OCI-LY7 (cell line): ENCODE results near the gene PPM1H. TPM values are rescaled to one million over a fixed set of nuclear protein-coding genes. Genes with fewer than 3 reads are reported as not detected.

Source experiments
- BruUV-seq: library from RNA; stranded (reverse); fragments of 400-500 nt; replicated peaks from 2 replicates; lab custom pipeline; 2021; lab: Mats Ljungman, UMichigan
- CTCF ChIA-PET: fragments of 300-600 bp; sonication (Branson Sonifier 250); formaldehyde crosslinking; loops from one replicate; lab custom pipeline; 2022; ENCODE audit warnings: antibody characterized with exemption; ENCODE audit not compliant: unreplicated experiment; lab: Charles Lee
- POLR2A ChIA-PET: fragments of 300-600 bp; sonication (Branson Sonifier 250); formaldehyde crosslinking; loops from one replicate; lab custom pipeline; 2022; ENCODE audit warnings: antibody characterized with exemption; lab: Charles Lee
- DNase-seq: peaks from one replicate; pipeline ENCODE4 v3.0.0-alpha.2; 2015; ENCODE audit warnings: low spot score
- H2AFZ ChIP-seq: fragments of 200-600 bp; sonication (generic), shearing (Covaris generic); 2 replicates; pipeline ENCODE4 v1.6.1; 2014; ENCODE audit warnings: mild to moderate bottlenecking, antibody characterized with exemption, low read length, moderate library complexity
- H3K27ac ChIP-seq: fragments of 200-600 bp; sonication (generic); 2 replicates; pipeline ENCODE4 v1.5.1; 2014; ENCODE audit warnings: mixed run types, low read depth, mild to moderate bottlenecking, moderate library complexity, low read length, inconsistent platforms; ENCODE audit not compliant: poor library complexity, severe bottlenecking
- H3K36me3 ChIP-seq: fragments of 200-600 bp; sonication (generic); 2 replicates; pipeline ENCODE4 v1.6.1; 2014; ENCODE audit warnings: mild to moderate bottlenecking, antibody characterized with exemption, low read length, moderate library complexity, mixed read lengths; ENCODE audit not compliant: insufficient read depth
- H3K4me1 ChIP-seq: fragments of 200-600 bp; sonication (generic); 2 replicates; pipeline ENCODE4 v1.5.1; 2014; ENCODE audit warnings: mild to moderate bottlenecking, low read length; ENCODE audit not compliant: insufficient read depth, poor library complexity, severe bottlenecking
- H3K4me2 ChIP-seq: fragments of 200-600 bp; sonication (generic); 2 replicates; pipeline ENCODE4 v1.6.1; 2014; ENCODE audit warnings: mild to moderate bottlenecking, low read length
- H3K4me3 ChIP-seq: fragments of 200-600 bp; sonication (generic); 2 replicates; pipeline ENCODE4 v1.5.1; 2014; ENCODE audit warnings: mild to moderate bottlenecking, low read depth, low read length; ENCODE audit not compliant: poor library complexity, severe bottlenecking
- H3K79me2 ChIP-seq: fragments of 200-600 bp; sonication (generic); 2 replicates; pipeline ENCODE4 v1.6.1; 2016; ENCODE audit warnings: low read depth, mild to moderate bottlenecking, low read length, moderate library complexity, mixed read lengths; ENCODE audit not compliant: insufficient read depth
- H3K9me2 ChIP-seq: fragments of 200-600 bp; sonication (generic); 2 replicates; pipeline ENCODE4 v1.6.1; 2016; ENCODE audit warnings: mild to moderate bottlenecking, low read length, mixed read lengths; ENCODE audit not compliant: insufficient read depth
- H3K9me3 ChIP-seq: fragments of 200-600 bp; sonication (generic); 2 replicates; pipeline ENCODE4 v1.6.1; 2014; ENCODE audit warnings: mild to moderate bottlenecking, mixed run types, low read length, mixed read lengths
- H4K20me1 ChIP-seq: fragments of 200-600 bp; sonication (generic); 2 replicates; pipeline ENCODE4 v1.6.1; 2014; ENCODE audit warnings: mild to moderate bottlenecking, antibody characterized with exemption, low read length, moderate library complexity, mixed read lengths; ENCODE audit not compliant: insufficient read depth
- CTCF ChIP-seq: fragments of 200-600 bp; sonication (generic); conservative IDR thresholded peaks from 2 replicates; pipeline ENCODE4 v1.5.1; 2014; ENCODE audit warnings: mild to moderate bottlenecking, antibody characterized with exemption, low read length, moderate library complexity, mixed read lengths
- EZH2phosphoT487 ChIP-seq: fragments of 200-600 bp; sonication (generic); IDR thresholded peaks from 2 replicates; pipeline ENCODE4 v1.6.1; 2018; ENCODE audit warnings: low read depth, borderline replicate concordance, mild to moderate bottlenecking, mixed run types, antibody characterized with exemption, low read length, moderate library complexity, mixed read lengths
- intact Hi-C: fragments of 100-400 bp; cut with micrococcal nuclease; formaldehyde crosslinking; loops from one replicate; pipeline ENCODE4 v1.10.0; 2022; ENCODE audit not compliant: unreplicated experiment
- total RNA-seq, 2 experiments: library from RNA; depleted of rRNA in 1 of 2; stranded (reverse); fragments of >200 nt in 1 of 2; shearing (Covaris generic) in 1 of 2; gene quantifications; 2 replicates each; pipeline ENCODE4 v1.2.3, GENCODE V29; 2014 to 2022

PPM1H gene
- total RNA-seq, 2 experiments from 2014 or later, result 2.0 to 3.4 TPM

GRCh38 chr12:62701492-62701891 lies 233.5 kb downstream of the PPM1H start:
- Histone ChIP-seq H3K9me3 (no peaks in the 10 kb centered on the region), H3K27ac (no peak overlapping the region), H3K9me2 (no peaks in the 10 kb centered on the region), H3K79me2 (no peaks in the 10 kb centered on the region), H3K36me3 (no peaks in the 10 kb centered on the region), H2AFZ (no peak overlapping the region), H3K4me3 (no peak overlapping the region), H4K20me1 (no peaks in the 10 kb centered on the region), H3K4me1 (no peaks in the 10 kb centered on the region), H3K4me2 (no peak overlapping the region)
- no TSS peak for BruUV-seq
- CTCF ChIA-PET, result no interaction called here
- DNase-seq, result no peak
- TF ChIP-seq EZH2phosphoT487, result no peak
- no peak for TF ChIP-seq CTCF
- intact Hi-C loops, result no loop called here
- POLR2A ChIA-PET, result no interaction called here

GRCh38 chr12:62700091-62700880 lies 234.7 kb downstream of the PPM1H start:
- CTCF ChIA-PET, result no interaction called here
- no peak for DNase-seq
- TF ChIP-seq CTCF (no peak), EZH2phosphoT487 (no peak)

GRCh38 chr12:62698701-62699101 lies 236.2 kb downstream of the PPM1H start:
- no peak overlapping the region for H3K4me3 ChIP-seq
- no peak overlapping the region for H3K27ac ChIP-seq
- H3K9me3 ChIP-seq, result no peaks in the 10 kb centered on the region
- POLR2A ChIA-PET, result interaction anchor here (0.6 kb wide), 1 partner anchor 10 kb away, joined by 3 read pairs; no protein-coding TSS in a partner anchor
- no peaks in the 10 kb centered on the region for H3K9me2 ChIP-seq
- DNase-seq, result no peak
- H3K79me2 ChIP-seq, result no peaks in the 10 kb centered on the region
- no peaks in the 10 kb centered on the region for H3K36me3 ChIP-seq
- intact Hi-C loops, result no loop called here
- H2AFZ ChIP-seq, result no peak overlapping the region
- TF ChIP-seq EZH2phosphoT487 (no peak), CTCF (no peak)
- no peaks in the 10 kb centered on the region for H3K4me1 ChIP-seq
- H4K20me1 ChIP-seq, result no peaks in the 10 kb centered on the region
- no peak overlapping the region for H3K4me2 ChIP-seq
- CTCF ChIA-PET, result no interaction called here
- no TSS peak for BruUV-seq

More at GRCh38 chr12:62700091-62700880, 234.7 kb downstream of the PPM1H start:
- no peaks in the 10 kb centered on the region for H3K9me3 ChIP-seq
- H3K4me3 ChIP-seq, result no peak overlapping the region
- no peaks in the 10 kb centered on the region for H4K20me1 ChIP-seq
- no peaks in the 10 kb centered on the region for H3K9me2 ChIP-seq
- intact Hi-C loops, result no loop called here
- H3K79me2 ChIP-seq, result no peaks in the 10 kb centered on the region
- H3K27ac ChIP-seq, result no peak overlapping the region
- H3K4me1 ChIP-seq, result no peaks in the 10 kb centered on the region
- no peaks in the 10 kb centered on the region for H3K36me3 ChIP-seq
- no peak overlapping the region for H3K4me2 ChIP-seq
- BruUV-seq, result no TSS peak
- POLR2A ChIA-PET, result no interaction called here
- no peak overlapping the region for H2AFZ ChIP-seq
